Spinal cord (tissue), 10 donors: Measurements from ENCODE around the gene RFWD3. TPM values are rescaled to one million over a fixed set of nuclear protein-coding genes. Genes with fewer than 3 reads are reported as not detected.
"Not testable (repeated sequence)": the region's sequence is repeated elsewhere in the genome, so short reads cannot be mapped to it uniquely, and the experiment has no call there.

Experiments used
- DNase-seq, 6 donors: peaks; one replicate each; pipeline versions ENCODE4 v3.0.0 to v3.0.0-alpha.2; 2013 to 2015; ENCODE audit warnings: low spot score in 6 of 6, low read depth in 4 of 6
- H3K27ac ChIP-seq: one replicate; pipeline ENCODE4 v1.5.1; 2013; ENCODE audit warnings: low read depth, low read length, control low read depth
- H3K27me3 ChIP-seq: one replicate; pipeline ENCODE4 v1.6.1; 2013; ENCODE audit warnings: low read length; ENCODE audit not compliant: control insufficient read depth, insufficient read depth
- H3K36me3 ChIP-seq: one replicate; pipeline ENCODE4 v1.6.1; 2013; ENCODE audit warnings: low read length; ENCODE audit not compliant: control insufficient read depth, insufficient read depth
- H3K4me1 ChIP-seq: one replicate; pipeline ENCODE4 v1.6.1; 2013; ENCODE audit warnings: low read length; ENCODE audit not compliant: control insufficient read depth, insufficient read depth
- H3K4me3 ChIP-seq: one replicate; pipeline ENCODE4 v1.5.1; 2013; ENCODE audit warnings: low read depth, low read length, control low read depth
- H3K9me3 ChIP-seq: one replicate; pipeline ENCODE4 v1.6.1; 2013; ENCODE audit warnings: low read length; ENCODE audit not compliant: control insufficient read depth, insufficient read depth
- WGBS: methylation state at CpG from one replicate; pipeline ENCODE4 v1.1.5; 2013; ENCODE audit warnings: missing lambda C conversion rate; ENCODE audit not compliant: insufficient coverage; 5-methylcytosine and 5-hydroxymethylcytosine counted together
- polyA plus RNA-seq, 2 donors: library from polyadenylated mRNA; unstranded; fragments of 120-200 nt; gene quantifications; one replicate each; pipeline ENCODE4 v1.2.1, GENCODE V29; 2013; ENCODE audit not compliant: insufficient read length in 2 of 2
- total RNA-seq, 2 donors: library from RNA; depleted of rRNA in 1 of 2; stranded (reverse); fragments of 120-200 nt in 1 of 2; fragments of >200 nt in 1 of 2; gene quantifications; one replicate each; pipeline versions ENCODE4 v1.2.3 to v1.2.4, GENCODE V29; 2013 to 2014
- donor health status: healthy.

The RFWD3 gene
- total and polyA plus RNA-seq, 4 donors, result 12.5 to 15.3 (median 13.3) TPM

DNA sequence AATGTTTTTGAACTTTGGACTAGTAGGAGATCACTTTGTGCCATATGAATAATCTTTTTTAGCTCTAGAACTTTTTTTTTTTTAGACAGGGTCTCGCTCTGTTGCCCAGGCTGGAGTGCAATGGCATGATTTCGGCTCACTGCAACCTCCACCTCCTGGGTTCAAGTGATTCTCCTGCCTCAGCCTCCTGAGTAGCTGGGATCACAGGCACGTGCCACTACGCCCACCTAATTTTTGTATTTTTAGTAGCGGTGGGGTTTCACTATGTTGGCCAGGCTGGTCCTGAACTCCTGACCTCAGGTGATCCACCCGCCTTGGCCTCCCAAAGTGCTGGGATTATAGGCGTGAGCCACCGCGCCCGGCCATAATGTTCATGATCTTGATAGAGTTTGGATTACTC lies 2.2 kb upstream of the RFWD3 start:
- H3K9me3 ChIP-seq, H3K27ac ChIP-seq, DNase-seq, H3K4me3 ChIP-seq, H3K27me3 ChIP-seq: not testable (repeated sequence)
- Histone ChIP-seq H3K4me1 (peaks cover 14% of the 10 kb centered on the region), H3K36me3 (peaks cover 11% of the 10 kb centered on the region)
- WGBS, result 80% methylated on average over 1 of the region's 10 CpGs

DNA sequence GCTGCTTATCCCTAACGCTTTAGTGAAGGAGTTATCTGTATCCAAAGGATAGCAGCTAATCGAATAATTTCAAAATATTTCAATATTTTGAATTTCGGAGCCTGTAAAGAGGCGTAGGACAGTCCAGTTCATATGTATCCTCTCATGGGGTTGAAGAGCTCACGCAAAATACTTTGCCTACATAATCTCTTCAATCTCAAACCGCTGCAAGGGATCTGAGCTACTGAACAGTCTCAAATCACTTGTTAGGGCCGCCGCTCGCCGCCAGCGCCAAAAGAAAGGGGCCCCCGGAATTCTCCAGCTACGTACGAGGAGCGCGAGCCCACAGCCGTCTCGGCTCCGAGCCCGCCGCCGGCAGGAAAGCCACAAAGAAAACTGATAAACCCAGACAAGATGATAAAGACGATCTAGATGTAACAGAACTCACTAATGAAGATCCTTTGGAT lies 601 bp upstream of the RFWD3 start:
- DNase-seq, result peak in 4 of 6 donors; percentile 2 to 63 (median 47)
- Histone ChIP-seq H3K4me1 (peaks cover 14% of the 10 kb centered on the region), H3K36me3 (peaks cover 17% of the 10 kb centered on the region), H3K27me3 (no peaks in the 10 kb centered on the region), H3K4me3 (peak overlapping the region; percentile 68), H3K9me3 (no peaks in the 10 kb centered on the region), H3K27ac (peak overlapping the region; percentile 17)
- 1% methylated on average over 16 of the region's 23 CpGs for WGBS

DNA sequence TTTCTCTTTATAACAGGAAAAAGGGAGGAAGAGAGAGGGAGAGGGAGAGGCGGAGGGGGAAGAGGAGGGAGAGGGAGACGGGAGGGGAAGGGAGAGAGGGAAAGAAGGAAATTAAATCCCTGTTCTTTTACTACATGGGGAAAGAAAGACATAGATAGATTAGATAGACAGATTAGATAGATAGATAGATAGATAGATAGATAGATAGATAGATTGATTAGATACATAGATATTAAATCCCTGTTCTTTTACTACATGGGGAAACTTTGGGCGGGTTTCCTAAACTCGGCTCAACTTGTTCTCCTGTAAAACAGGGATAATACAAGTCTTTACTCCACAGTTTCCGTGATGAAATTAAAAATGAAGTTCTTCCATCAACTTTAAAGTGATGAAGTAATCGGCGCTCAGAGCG lies 661 bp downstream of the RFWD3 start:
- WGBS, result 0% methylated on average over 3 of the region's 8 CpGs

DNA sequence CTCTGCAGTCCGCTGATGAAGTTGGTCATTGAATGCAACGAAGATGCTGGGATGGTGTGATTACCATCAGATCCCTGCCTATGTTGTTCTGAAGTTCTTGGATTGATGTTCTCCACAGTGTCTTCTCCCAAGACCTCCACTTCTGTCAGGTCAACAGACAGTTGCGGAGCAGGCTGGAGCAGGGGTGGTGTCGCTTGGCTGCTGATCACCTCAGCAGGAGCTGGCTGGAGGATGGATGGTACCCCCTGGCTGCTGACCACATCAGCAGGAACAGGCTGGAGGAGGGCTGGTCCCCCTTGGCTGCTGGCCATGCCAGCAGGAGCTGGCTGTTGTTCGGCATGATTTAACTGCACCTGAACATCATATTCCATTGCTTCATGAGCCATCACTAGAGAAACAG lies 5.6 kb downstream of the RFWD3 start:
- H3K36me3 ChIP-seq, result peaks cover 48% of the 10 kb centered on the region
- WGBS, result 100% methylated on average over 4 of the region's 5 CpGs

More for the DNA sequence above, 661 bp downstream of the RFWD3 start:
- peaks cover 14% of the 10 kb centered on the region for H3K4me1 ChIP-seq
- peak overlapping the region; percentile 91 for H3K4me3 ChIP-seq
- DNase-seq, result no peak
- H3K9me3 ChIP-seq, result no peaks in the 10 kb centered on the region
- peaks cover 19% of the 10 kb centered on the region for H3K36me3 ChIP-seq
- no peak overlapping the region for H3K27ac ChIP-seq
- H3K27me3 ChIP-seq, result no peaks in the 10 kb centered on the region

DNA sequence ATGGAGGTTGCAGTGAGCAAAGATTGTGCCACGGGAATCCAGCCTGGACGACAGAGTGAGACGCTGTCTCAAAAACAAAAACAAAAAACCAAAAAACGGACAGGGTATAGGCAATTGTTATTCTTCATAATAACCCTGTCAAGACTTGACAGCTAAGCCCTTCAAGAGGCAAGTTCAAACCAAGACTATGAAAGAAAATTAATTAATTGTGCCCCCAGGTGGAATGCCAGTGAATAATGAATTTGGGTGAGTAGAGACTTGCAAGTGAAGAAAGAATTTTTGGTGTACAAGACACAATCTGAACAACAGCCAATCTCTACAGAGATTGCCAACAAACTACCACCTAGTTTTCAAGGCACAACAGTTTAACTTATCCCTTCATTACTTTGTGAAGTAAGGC lies 6.3 kb downstream of the RFWD3 start:
- H3K9me3 ChIP-seq, result no peaks in the 10 kb centered on the region
- H3K27me3 ChIP-seq, result no peaks in the 10 kb centered on the region
- DNase-seq, result no peak
- peaks cover under 1% of the 10 kb centered on the region for H3K4me1 ChIP-seq
- peaks cover 46% of the 10 kb centered on the region for H3K36me3 ChIP-seq
- no peak overlapping the region for H3K4me3 ChIP-seq
- H3K27ac ChIP-seq, result no peak overlapping the region
- no CpG with 5 or more reads among the region's 4 CpGs for WGBS

More for the DNA sequence above, 5.6 kb downstream of the RFWD3 start:
- no peaks in the 10 kb centered on the region for H3K9me3 ChIP-seq
- H3K4me3 ChIP-seq, result no peak overlapping the region
- H3K27me3 ChIP-seq, result no peaks in the 10 kb centered on the region
- DNase-seq, result no peak
- H3K27ac ChIP-seq, result no peak overlapping the region
- H3K4me1 ChIP-seq, result peaks cover 7% of the 10 kb centered on the region

DNA sequence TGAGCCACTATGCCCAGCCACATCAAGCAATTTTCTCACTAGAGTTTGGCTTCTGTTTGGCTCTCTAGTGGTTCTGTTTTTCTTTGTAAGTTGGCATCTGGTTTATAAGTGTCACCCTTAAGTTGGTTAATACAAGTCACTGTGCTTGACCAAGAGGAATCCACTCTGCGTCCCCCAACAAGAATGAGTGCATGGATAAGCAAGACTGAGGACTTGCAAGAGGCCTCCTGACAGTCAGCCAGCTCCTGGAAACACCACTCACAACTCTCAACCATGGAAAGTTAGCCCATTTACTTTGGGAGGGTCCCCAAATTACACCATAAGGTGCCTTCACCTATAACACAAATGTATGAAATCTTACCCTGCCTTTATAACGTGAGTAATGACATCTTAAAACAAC lies 7.6 kb downstream of the RFWD3 start:
- Histone ChIP-seq H3K36me3 (peaks cover 36% of the 10 kb centered on the region), H3K9me3 (no peaks in the 10 kb centered on the region), H3K27me3 (no peaks in the 10 kb centered on the region), H3K27ac (no peak overlapping the region), H3K4me3 (no peak overlapping the region), H3K4me1 (no peaks in the 10 kb centered on the region)
- DNase-seq, result no peak
- WGBS, result 100% methylated on average over 2 of the region's 2 CpGs

DNA sequence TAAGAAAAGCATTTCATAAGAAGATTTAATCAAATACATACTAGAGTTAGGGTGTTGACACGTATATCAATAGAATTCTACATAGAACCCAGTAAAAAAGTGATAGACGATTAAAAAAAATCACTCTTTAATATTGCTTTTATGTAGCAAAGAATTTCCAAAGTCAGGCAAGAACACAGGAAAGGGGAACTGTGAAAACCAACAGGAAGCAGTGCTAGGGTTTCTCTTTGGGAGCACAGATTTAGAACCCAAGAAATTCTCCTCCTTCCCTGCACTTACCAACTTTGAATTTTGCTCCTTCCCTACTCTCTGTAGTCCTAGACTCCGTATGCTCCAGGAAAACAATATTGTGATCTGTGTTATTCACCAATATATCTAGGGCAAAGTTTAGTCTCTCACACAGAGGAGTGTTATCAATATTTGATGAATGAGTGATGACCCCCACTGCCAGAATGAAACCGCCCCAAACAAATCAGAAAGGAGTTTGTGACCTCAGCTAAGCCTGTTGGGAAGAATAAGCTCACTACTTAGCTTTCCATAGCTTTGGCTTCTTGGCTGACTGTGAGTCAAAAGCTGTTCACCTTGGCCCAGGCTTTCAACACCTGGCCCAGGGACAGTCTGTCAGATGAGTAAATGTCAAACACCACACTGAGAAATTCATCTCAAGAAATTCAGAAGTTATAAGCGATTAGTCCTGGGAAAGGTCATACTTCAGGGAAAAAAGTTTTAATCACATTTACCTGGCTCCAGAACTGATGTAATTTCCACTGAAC lies 8.6 kb downstream of the RFWD3 start:
- Histone ChIP-seq H3K36me3 (peaks cover 38% of the 10 kb centered on the region), H3K9me3 (no peaks in the 10 kb centered on the region), H3K4me1 (no peaks in the 10 kb centered on the region), H3K27ac (no peak overlapping the region), H3K4me3 (no peak overlapping the region), H3K27me3 (no peaks in the 10 kb centered on the region)
- 100% methylated on average over 1 of the region's 5 CpGs for WGBS
- DNase-seq, result no peak

DNA sequence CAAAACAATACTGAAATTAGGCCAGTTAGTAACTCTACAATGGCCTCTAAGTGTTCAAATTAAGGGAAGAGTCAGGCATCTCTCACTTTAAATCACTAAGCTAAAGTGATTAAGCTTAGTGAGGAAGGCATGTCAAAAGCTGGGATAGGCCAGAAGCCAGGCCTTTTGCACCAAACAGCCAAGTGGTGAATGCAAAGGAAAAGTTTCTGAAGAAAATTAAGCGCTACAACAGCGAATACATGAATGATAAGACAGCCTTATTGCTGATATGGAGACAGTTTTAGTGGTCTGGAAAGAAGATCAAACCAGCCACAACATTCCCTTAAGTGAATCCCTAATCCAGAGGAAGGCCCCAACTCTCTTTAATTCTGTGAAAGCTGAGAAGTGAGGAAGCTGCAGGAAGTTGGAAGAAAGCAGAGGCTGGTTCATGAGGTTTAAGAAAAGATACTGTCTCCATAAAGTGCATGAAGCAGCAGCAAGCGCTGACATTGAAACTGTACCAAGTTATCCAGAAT lies 12.1 kb downstream of the RFWD3 start:
- H3K36me3 ChIP-seq, result peaks cover 22% of the 10 kb centered on the region
- no peaks in the 10 kb centered on the region for H3K9me3 ChIP-seq
- no peak overlapping the region for H3K4me3 ChIP-seq
- no peaks in the 10 kb centered on the region for H3K4me1 ChIP-seq
- no peaks in the 10 kb centered on the region for H3K27me3 ChIP-seq
- no CpG with 5 or more reads among the region's 3 CpGs for WGBS
- H3K27ac ChIP-seq, result no peak overlapping the region
- no peak for DNase-seq

DNA sequence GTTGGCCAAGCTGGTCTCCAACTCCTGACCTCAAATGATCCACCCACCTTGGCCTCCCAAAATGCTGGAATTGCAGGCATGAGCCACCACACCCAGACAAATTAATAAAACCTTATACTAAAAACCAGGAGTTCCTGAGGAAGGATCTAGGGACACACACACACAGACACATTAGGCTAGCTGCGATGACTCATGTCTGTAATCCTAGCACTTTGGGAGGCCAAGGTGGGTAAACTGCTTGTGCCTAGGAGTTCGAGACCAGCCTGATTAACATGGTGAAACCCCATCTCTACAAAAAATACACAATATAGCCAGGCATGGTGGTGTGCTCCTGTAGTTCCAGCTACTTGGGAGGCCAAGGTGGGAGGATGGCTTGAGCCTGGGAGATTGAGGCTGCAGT lies 13.8 kb downstream of the RFWD3 start:
- peaks cover 18% of the 10 kb centered on the region for H3K36me3 ChIP-seq
- WGBS, result no CpG with 5 or more reads among the region's 2 CpGs

DNA sequence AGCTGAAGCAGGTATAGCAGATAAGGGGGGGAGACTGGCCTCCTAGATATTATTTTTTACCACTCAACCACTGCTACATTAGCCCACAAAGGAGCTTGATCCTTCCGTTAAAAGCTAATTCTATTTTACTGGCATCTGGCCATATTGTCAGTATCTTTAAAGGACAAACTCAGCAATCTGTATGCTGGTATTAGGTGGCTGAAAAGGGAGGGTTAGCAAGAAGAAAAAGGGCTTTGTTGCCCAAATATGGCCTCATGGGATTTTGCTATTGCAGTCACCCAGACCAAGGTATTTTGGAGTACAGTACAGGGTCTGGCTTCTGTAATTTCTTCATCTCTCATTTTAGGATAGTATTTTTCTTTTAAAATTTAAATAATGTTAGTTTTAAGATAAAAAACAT lies 14.4 kb downstream of the RFWD3 start:
- no peak overlapping the region for H3K27ac ChIP-seq
- H3K4me3 ChIP-seq, result no peak overlapping the region
- no peaks in the 10 kb centered on the region for H3K27me3 ChIP-seq
- H3K9me3 ChIP-seq, result no peaks in the 10 kb centered on the region
- DNase-seq, result no peak
- peaks cover 16% of the 10 kb centered on the region for H3K36me3 ChIP-seq
- WGBS, result no CpG with 5 or more reads among the region's 1 CpG
- H3K4me1 ChIP-seq, result no peaks in the 10 kb centered on the region

More for the DNA sequence above, 13.8 kb downstream of the RFWD3 start:
- not testable (repeated sequence) for DNase-seq, H3K27me3 ChIP-seq, H3K27ac ChIP-seq, H3K9me3 ChIP-seq, H3K4me1 ChIP-seq, H3K4me3 ChIP-seq
